ENCODE results near the gene INPP5K. TPM values are rescaled to one million over a fixed set of nuclear protein-coding genes. Genes with fewer than 3 reads are reported as not detected.
"Not testable (repeated sequence)": the region's sequence is repeated elsewhere in the genome, so short reads cannot be mapped to it uniquely, and the experiment has no call there.

The INPP5K gene
- total and polyA plus RNA-seq, 12 donors: 11.1 to 91.6 (median 36.2) TPM

- Histone ChIP-seq H3K36me3 (replicated peaks in 1 of 2) (no peaks in the 10 kb centered on the region), H3K27me3 (no peaks in the 10 kb centered on the region), H3K4me3 (peak within 1 kb of the TSS; percentile 54 to 99 (median 82)), H3K9me3 (replicated peaks in 1 of 3) (no peaks in the 10 kb centered on the region), H3K27ac (peak within 1 kb of the TSS; percentile 90 to 100 (median 99)), H3K4me1 (replicated peaks in 1 of 2) (peaks cover 33 to 53% of the 10 kb centered on the region in 2 donors)
- intact Hi-C loops (cut with DNase I): loop anchor here in 1 of 2 donors (10.0 kb wide), 1 partner anchor 91 kb away; no protein-coding TSS in a partner anchor
- peak; percentile 95 to 98 (median 97) for DNase-seq
- TF ChIP-seq, protein P1, sequence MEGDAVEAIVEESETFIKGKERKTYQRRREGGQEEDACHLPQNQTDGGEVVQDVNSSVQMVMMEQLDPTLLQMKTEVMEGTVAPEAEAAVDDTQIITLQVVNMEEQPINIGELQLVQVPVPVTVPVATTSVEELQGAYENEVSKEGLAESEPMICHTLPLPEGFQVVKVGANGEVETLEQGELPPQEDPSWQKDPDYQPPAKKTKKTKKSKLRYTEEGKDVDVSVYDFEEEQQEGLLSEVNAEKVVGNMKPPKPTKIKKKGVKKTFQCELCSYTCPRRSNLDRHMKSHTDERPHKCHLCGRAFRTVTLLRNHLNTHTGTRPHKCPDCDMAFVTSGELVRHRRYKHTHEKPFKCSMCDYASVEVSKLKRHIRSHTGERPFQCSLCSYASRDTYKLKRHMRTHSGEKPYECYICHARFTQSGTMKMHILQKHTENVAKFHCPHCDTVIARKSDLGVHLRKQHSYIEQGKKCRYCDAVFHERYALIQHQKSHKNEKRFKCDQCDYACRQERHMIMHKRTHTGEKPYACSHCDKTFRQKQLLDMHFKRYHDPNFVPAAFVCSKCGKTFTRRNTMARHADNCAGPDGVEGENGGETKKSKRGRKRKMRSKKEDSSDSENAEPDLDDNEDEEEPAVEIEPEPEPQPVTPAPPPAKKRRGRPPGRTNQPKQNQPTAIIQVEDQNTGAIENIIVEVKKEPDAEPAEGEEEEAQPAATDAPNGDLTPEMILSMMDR (IDR thresholded peaks at IDR 0.05): peak in 1 of 6 experiments; percentile 5
- peak; percentile 85 to 90 for TF ChIP-seq POLR2A (IDR thresholded peaks at IDR 0.05)
- 0 to 1% (median 0%) methylated on average over 2 to 93 of the region's 93 CpGs for WGBS, 4 donors
These were observed 60.4 kb downstream of the INPP5K start, which contains the start of gene CRK for GRCh38 chr17:1455797-1456599. CRK (minus strand) TSS chr17:1456232; CDS start chr17:1456117, 115 bp downstream.

- WGBS, 4 donors: 0 to 1% (median 1%) methylated on average over 8 to 31 of the region's 31 CpGs
- peak in 1 of 2 donors; percentile 78 for TF ChIP-seq POLR2A (IDR thresholded peaks at IDR 0.05)
- TF ChIP-seq, protein P1 (IDR thresholded peaks at IDR 0.05): peak; percentile 41 to 80 (median 72)
- Histone ChIP-seq H3K4me1 (replicated peaks in 1 of 2) (peaks cover 30 to 47% of the 10 kb centered on the region in 2 donors), H3K36me3 (replicated peaks in 1 of 2) (no peaks in the 10 kb centered on the region), H3K27me3 (no peaks in the 10 kb centered on the region), H3K27ac (peak overlapping the region; percentile 90 to 100 (median 99)), H3K4me3 (peak overlapping the region; percentile 54 to 99 (median 82)), H3K9me3 (replicated peaks in 1 of 3) (no peaks in the 10 kb centered on the region)
- intact Hi-C loops (cut with DNase I): loop anchor here in 1 of 2 donors (10.0 kb wide), 1 partner anchor 91 kb away; no protein-coding TSS in a partner anchor
- peak; percentile 63 to 91 (median 84) for DNase-seq
These were observed 61.1 kb downstream of the INPP5K start for GRCh38 chr17:1455291-1455796.

DNA sequence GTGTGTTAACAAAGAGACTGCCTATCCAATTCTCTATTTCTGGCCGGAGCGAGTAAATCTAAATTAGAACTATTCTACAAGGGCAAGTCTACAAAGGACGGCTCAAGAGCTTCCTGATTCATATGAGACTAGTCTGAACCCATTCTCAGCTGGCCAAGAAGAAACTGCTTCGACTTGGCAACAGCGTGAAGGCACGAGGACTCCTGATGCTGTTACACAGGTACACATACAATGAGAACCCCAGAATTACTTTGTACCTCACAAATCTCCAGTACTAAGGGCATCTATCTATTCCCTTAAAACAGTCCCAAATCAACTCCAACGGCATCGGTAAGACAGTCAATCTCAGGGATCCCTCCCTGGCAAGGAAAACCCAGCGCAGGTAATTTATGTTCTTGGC, 61.9 kb downstream of the INPP5K start:
- H3K4me3 ChIP-seq: peak overlapping the region in 2 of 4 donors; percentile 67 to 99
- no peaks in the 10 kb centered on the region for H3K9me3 ChIP-seq (replicated peaks in 1 of 3)
- no peaks in the 10 kb centered on the region for H3K36me3 ChIP-seq (replicated peaks in 1 of 2)
- DNase-seq: no peak
- TF ChIP-seq, protein P1 (IDR thresholded peaks at IDR 0.05): no peak
- no peak for TF ChIP-seq POLR2A (IDR thresholded peaks at IDR 0.05)
- peak overlapping the region; percentile 90 to 100 (median 99) for H3K27ac ChIP-seq
- H3K4me1 ChIP-seq (replicated peaks in 1 of 2): peaks cover 24 to 40% of the 10 kb centered on the region in 2 donors
- intact Hi-C loops (cut with DNase I): loop anchor here in 1 of 2 donors (10.0 kb wide), 1 partner anchor 90 kb away; no protein-coding TSS in a partner anchor
- H3K27me3 ChIP-seq: no peaks in the 10 kb centered on the region
- 38 to 48% (median 46%) methylated on average over 7 to 9 of the region's 9 CpGs for whole genome bisulfite sequencing, 4 donors

DNA sequence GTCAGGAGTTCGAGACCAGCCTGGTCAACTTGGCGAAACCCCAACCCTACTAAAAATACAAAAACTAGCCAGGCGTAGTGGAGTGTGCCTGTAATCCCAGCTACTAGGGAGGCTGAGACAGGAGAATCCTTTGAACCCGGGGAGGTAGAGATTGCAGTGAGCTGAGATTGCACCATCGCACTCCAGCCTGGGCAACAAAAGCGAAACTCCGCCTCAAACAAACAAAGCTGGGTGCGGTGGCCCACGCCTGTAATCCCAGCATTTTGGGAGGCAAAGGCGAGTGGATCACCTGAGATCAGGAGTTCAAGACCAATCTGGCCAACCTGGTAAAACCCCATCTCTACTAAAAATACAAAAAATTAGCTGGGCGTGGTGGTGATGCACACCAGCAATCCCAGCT, 62.7 kb downstream of the INPP5K start:
- H3K36me3 ChIP-seq (replicated peaks in 1 of 2); H3K9me3 ChIP-seq (replicated peaks in 1 of 3); H3K27me3 ChIP-seq; DNase-seq; H3K4me3 ChIP-seq: not testable (repeated sequence)
- Histone ChIP-seq H3K27ac (peak overlapping the region in 1 of 5 donors; percentile 47), H3K4me1 (replicated peaks in 1 of 2) (peaks cover 24 to 40% of the 10 kb centered on the region in 2 donors)
- whole genome bisulfite sequencing, 4 donors: 88 to 94% (median 90%) methylated on average over 11 of the region's 11 CpGs
- intact Hi-C loops (cut with DNase I): loop anchor here in 1 of 2 donors (10.0 kb wide), 1 partner anchor 89 kb away; no protein-coding TSS in a partner anchor
